Trophoblast cell (in vitro differentiated cells and primary cell): ENCODE measurements around the gene AACS.

Source experiments
- DNase-seq, 2 donors: peaks; one replicate each; pipeline ENCODE4 v3.0.0-alpha.2; 2016
- H2AFZ ChIP-seq: 2 replicates; pipeline ENCODE4 v1.6.1; 2013; ENCODE audit warnings: low read length, moderate library complexity, mild to moderate bottlenecking; ENCODE audit not compliant: insufficient read depth, poor library complexity
- H2AK5ac ChIP-seq: 2 replicates; pipeline ENCODE4 v1.6.1; 2013; ENCODE audit warnings: mild to moderate bottlenecking, low read length
- H2BK120ac ChIP-seq: 2 replicates; pipeline ENCODE4 v1.6.1; 2013; ENCODE audit warnings: low read length, mild to moderate bottlenecking, moderate library complexity; ENCODE audit not compliant: insufficient read depth, poor library complexity
- H2BK12ac ChIP-seq: 2 replicates; pipeline ENCODE4 v1.6.1; 2013; ENCODE audit warnings: mild to moderate bottlenecking, low read length, moderate library complexity
- H2BK5ac ChIP-seq: 2 replicates; pipeline ENCODE4 v1.6.1; 2013; ENCODE audit warnings: low read length, low read depth, moderate library complexity, mild to moderate bottlenecking; ENCODE audit not compliant: poor library complexity
- H3K14ac ChIP-seq: 2 replicates; pipeline ENCODE4 v1.6.1; 2013; ENCODE audit warnings: mild to moderate bottlenecking, low read length
- H3K18ac ChIP-seq: 2 replicates; pipeline ENCODE4 v1.6.1; 2013; ENCODE audit warnings: mild to moderate bottlenecking, low read length
- H3K23ac ChIP-seq: 2 replicates; pipeline ENCODE4 v1.6.1; 2013; ENCODE audit warnings: low read length
- H3K27ac ChIP-seq: 2 replicates; pipeline ENCODE4 v1.5.1; 2013; ENCODE audit warnings: low read depth, mild to moderate bottlenecking, inconsistent platforms, low read length, moderate library complexity
- H3K27me3 ChIP-seq: 2 replicates; pipeline ENCODE4 v1.6.1; 2013; ENCODE audit warnings: inconsistent platforms, mild to moderate bottlenecking, low read length, moderate library complexity; ENCODE audit not compliant: insufficient read depth
- H3K36me3 ChIP-seq, 2 experiments: 1 replicate in 1 of 2; 2 replicates in 1 of 2; pipeline ENCODE4 v1.6.1; 2013; ENCODE audit warnings: low read length in 2 of 2, mild to moderate bottlenecking in 2 of 2, moderate library complexity in 1 of 2; ENCODE audit not compliant: insufficient read depth in 2 of 2, control insufficient read depth in 1 of 2
- H3K4ac ChIP-seq: 2 replicates; pipeline ENCODE4 v1.6.1; 2013; ENCODE audit warnings: low read depth, mild to moderate bottlenecking, low read length, moderate library complexity
- H3K4me1 ChIP-seq, 2 experiments: 1 replicate in 1 of 2; 2 replicates in 1 of 2; pipeline ENCODE4 v1.6.1; 2013; ENCODE audit warnings: low read length in 2 of 2, mild to moderate bottlenecking in 2 of 2, moderate library complexity in 1 of 2; ENCODE audit not compliant: insufficient read depth in 2 of 2, control insufficient read depth in 1 of 2
- H3K4me2 ChIP-seq: 2 replicates; pipeline ENCODE4 v1.6.1; 2013; ENCODE audit warnings: inconsistent platforms, mild to moderate bottlenecking, low read length, moderate library complexity
- H3K4me3 ChIP-seq: 2 replicates; pipeline ENCODE4 v1.5.1; 2013; ENCODE audit warnings: mild to moderate bottlenecking, low read depth, low read length, inconsistent platforms
- H3K79me1 ChIP-seq: one replicate; pipeline ENCODE4 v1.6.1; 2013; ENCODE audit warnings: low read length
- H3K79me2 ChIP-seq: 2 replicates; pipeline ENCODE4 v1.6.1; 2013; ENCODE audit warnings: low read length, mild to moderate bottlenecking; ENCODE audit not compliant: control insufficient read depth, insufficient read depth, poor library complexity
- H3K9ac ChIP-seq: 2 replicates; pipeline ENCODE4 v1.6.1; 2013; ENCODE audit warnings: mild to moderate bottlenecking, low read length
- H3K9me3 ChIP-seq: 2 replicates; pipeline ENCODE4 v1.6.1; 2013; ENCODE audit warnings: low read depth, mild to moderate bottlenecking, control low read depth, inconsistent platforms, low read length; ENCODE audit not compliant: insufficient read depth
- H4K12ac ChIP-seq: 2 replicates; pipeline ENCODE4 v1.6.1; 2013; ENCODE audit warnings: low read depth, mild to moderate bottlenecking, low read length, moderate library complexity
- H4K8ac ChIP-seq: 2 replicates; pipeline ENCODE4 v1.6.1; 2013; ENCODE audit warnings: low read depth, mild to moderate bottlenecking, low read length, moderate library complexity
- H4K91ac ChIP-seq: one replicate; pipeline ENCODE4 v1.6.1; 2013; ENCODE audit warnings: low read depth, mild to moderate bottlenecking, low read length, moderate library complexity
- WGBS: extraction: QIAGEN DNeasy Blood & Tissue Kit; methylation state at CpG from one replicate; pipeline ENCODE4 v1.1.7; 2013; ENCODE audit warnings: missing lambda C conversion rate; ENCODE audit not compliant: insufficient read length, insufficient coverage; ENCODE audit errors: extremely low coverage; 5-methylcytosine and 5-hydroxymethylcytosine counted together

The AACS gene

DNA sequence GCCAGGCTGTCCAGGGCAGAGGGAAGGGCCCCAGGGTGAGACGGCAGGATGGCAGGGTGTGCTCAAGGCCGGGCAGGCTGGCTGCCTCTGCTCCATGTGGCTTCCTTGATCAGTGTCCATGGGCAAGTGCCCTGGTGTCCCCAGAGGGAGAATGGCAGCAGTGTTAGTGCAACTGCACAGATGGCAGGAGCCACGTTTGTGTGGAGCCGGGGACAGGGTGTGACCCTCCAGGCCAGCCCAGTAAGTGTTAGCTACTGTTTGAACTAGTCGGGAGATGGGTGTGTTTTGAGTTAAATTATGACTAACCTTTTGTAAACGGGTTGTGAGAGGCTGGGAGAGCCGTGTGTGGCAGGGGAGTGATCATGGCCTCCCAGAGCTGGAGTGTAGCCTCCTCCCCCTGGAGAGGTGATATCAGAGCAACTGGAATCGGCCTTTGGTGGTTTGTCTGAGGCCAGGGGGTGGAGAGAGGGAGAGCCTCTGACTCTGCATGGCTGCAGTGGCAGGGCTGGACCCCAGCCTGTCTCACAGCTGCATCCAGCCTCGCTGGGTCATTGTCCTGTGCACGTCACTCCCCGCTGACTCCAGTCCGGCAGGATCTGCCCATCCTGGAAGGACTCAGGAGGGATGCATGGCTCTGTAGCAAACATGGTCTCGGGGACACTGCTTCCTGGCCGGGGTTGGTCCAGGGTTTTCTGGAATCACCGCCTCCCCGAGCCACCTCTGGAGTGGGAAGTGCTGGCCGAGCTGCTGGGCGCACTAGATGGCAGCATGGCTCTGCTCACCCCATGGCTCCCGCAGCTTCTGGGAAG lies 27.8 kb downstream of the AACS start:
- WGBS: no CpG with 5 or more reads among the region's 19 CpGs

DNA sequence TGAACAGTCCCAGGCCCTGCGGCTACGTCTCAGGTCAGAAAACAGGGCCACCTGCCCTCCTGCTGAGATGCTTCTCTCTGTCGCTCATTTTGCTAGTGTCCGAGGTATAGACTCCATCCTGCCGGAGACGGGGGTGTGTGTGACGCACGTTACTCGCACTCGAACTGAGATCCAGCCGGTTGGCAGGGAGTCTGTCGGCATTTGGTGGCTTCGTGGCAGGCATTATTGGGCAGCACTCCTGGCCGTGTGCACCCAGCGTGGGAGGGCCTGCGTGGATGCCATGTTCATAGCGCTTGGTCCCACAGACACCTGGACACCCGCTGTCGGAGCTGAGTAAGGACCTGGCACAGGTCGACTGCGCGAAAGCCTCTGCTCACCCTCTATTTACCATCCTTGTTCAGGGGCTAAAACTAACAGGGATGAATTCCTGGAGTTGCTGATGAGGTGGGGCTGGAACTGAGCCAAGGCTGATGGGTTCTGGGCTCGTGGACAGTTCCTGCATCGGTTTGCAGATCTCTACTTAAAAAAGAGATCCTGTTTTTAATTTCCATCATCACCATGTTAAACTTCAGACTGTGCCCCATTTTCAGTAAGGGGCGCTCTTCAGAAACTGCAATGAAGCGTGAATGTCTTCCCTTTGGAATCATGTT lies 28.6 kb downstream of the AACS start:
- Histone ChIP-seq H3K23ac (no peak overlapping the region), H3K4me3 (no peak overlapping the region), H4K12ac (no peak overlapping the region), H3K79me1 (no peaks in the 10 kb centered on the region), H3K9ac (no peak overlapping the region), H3K4ac (no peak overlapping the region), H3K9me3 (no peaks in the 10 kb centered on the region), H2AK5ac (no peak overlapping the region), H2BK5ac (no peak overlapping the region), H3K27me3 (no peaks in the 10 kb centered on the region), H3K79me2 (no peaks in the 10 kb centered on the region), H4K91ac (no peak overlapping the region), H3K18ac (no peak overlapping the region), H4K8ac (no peak overlapping the region), H2BK120ac (no peak overlapping the region), H2AFZ (no peak overlapping the region), H3K4me2 (no peak overlapping the region), H3K4me1 (no peaks in the 10 kb centered on the region), H3K27ac (no peak overlapping the region), H2BK12ac (no peak overlapping the region), H3K36me3 (peaks cover 29 to 37% of the 10 kb centered on the region in 2 experiments), H3K14ac (no peak overlapping the region)
- WGBS: no CpG with 5 or more reads among the region's 26 CpGs
- DNase-seq: no peak

More for the DNA sequence above, 27.8 kb downstream of the AACS start:
- Histone ChIP-seq H4K12ac (no peak overlapping the region), H3K36me3 (peaks cover 29 to 38% of the 10 kb centered on the region in 2 experiments), H3K79me2 (no peaks in the 10 kb centered on the region), H3K4me2 (no peak overlapping the region), H2BK12ac (no peak overlapping the region), H3K23ac (no peak overlapping the region), H3K27me3 (no peaks in the 10 kb centered on the region), H3K4me1 (no peaks in the 10 kb centered on the region), H3K27ac (no peak overlapping the region), H4K91ac (no peak overlapping the region), H2AK5ac (no peak overlapping the region), H3K18ac (no peak overlapping the region), H3K9ac (no peak overlapping the region), H3K79me1 (no peaks in the 10 kb centered on the region), H2AFZ (no peak overlapping the region), H3K14ac (no peak overlapping the region), H4K8ac (no peak overlapping the region), H2BK5ac (no peak overlapping the region), H3K4ac (no peak overlapping the region), H3K4me3 (no peak overlapping the region), H2BK120ac (no peak overlapping the region), H3K9me3 (no peaks in the 10 kb centered on the region)
- DNase-seq: no peak

DNA sequence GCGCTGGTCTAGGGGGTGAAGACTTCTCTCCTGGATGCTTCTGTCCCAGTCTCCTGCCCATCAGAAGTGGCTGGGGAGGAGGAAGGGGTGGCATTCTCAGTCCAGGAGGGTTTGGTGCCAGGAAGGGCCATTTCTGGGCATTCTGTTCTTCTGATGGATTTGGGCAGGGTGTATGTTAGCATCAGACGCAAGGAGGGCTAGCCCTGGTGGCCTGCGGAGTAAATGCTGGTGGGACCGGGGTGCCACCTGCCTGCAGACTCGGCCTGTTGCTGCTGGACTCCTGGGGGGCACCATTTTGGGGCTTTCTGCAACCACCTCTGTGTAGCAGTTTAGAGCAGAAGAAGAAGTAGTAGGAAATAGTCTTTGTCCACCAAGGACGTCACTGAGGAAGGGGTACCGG lies 31.7 kb downstream of the AACS start:
- Histone ChIP-seq H3K79me1 (no peaks in the 10 kb centered on the region), H3K9ac (no peak overlapping the region), H3K18ac (no peak overlapping the region), H3K27ac (no peak overlapping the region), H3K4me2 (no peak overlapping the region), H3K27me3 (no peaks in the 10 kb centered on the region), H3K4me3 (no peak overlapping the region), H3K36me3 (peaks cover 12 to 24% of the 10 kb centered on the region in 2 experiments), H2BK120ac (no peak overlapping the region), H3K9me3 (no peaks in the 10 kb centered on the region), H2BK5ac (no peak overlapping the region), H4K8ac (no peak overlapping the region), H4K12ac (no peak overlapping the region), H3K79me2 (no peaks in the 10 kb centered on the region), H3K14ac (no peak overlapping the region), H3K4ac (no peak overlapping the region), H3K4me1 (no peaks in the 10 kb centered on the region), H3K23ac (no peak overlapping the region), H4K91ac (no peak overlapping the region), H2BK12ac (no peak overlapping the region), H2AFZ (no peak overlapping the region), H2AK5ac (no peak overlapping the region)
- WGBS: no CpG with 5 or more reads among the region's 7 CpGs
- DNase-seq: no peak

GRCh38 chr12:125097427-125097826 lies 32.2 kb downstream of the AACS start:
- no peak overlapping the region for H4K91ac ChIP-seq
- H3K9ac ChIP-seq: no peak overlapping the region
- H3K4me2 ChIP-seq: no peak overlapping the region
- no peak overlapping the region for H3K4ac ChIP-seq
- no peak overlapping the region for H4K12ac ChIP-seq
- H3K9me3 ChIP-seq: no peaks in the 10 kb centered on the region
- no peak overlapping the region for H2BK12ac ChIP-seq
- no peak overlapping the region for H2AK5ac ChIP-seq
- H3K4me1 ChIP-seq: no peaks in the 10 kb centered on the region
- no peaks in the 10 kb centered on the region for H3K79me2 ChIP-seq
- no peak overlapping the region for H3K4me3 ChIP-seq
- no CpG with 5 or more reads among the region's 12 CpGs for WGBS
- no peak overlapping the region for H3K27ac ChIP-seq
- H2AFZ ChIP-seq: no peak overlapping the region
- H3K79me1 ChIP-seq: no peaks in the 10 kb centered on the region
- no peak overlapping the region for H3K14ac ChIP-seq
- H3K36me3 ChIP-seq: peaks cover 7 to 19% of the 10 kb centered on the region in 2 experiments
- no peak for DNase-seq
- H4K8ac ChIP-seq: no peak overlapping the region
- H3K23ac ChIP-seq: no peak overlapping the region
- H3K18ac ChIP-seq: no peak overlapping the region
- H2BK5ac ChIP-seq: no peak overlapping the region
- H2BK120ac ChIP-seq: no peak overlapping the region
- H3K27me3 ChIP-seq: no peaks in the 10 kb centered on the region
